Inferior parietal cortex (tissue), 1 donor: ENCODE data around the gene GTSE1.
"Not testable (repeated sequence)": the region's sequence is repeated elsewhere in the genome, so short reads cannot be mapped to it uniquely, and the experiment has no call there.

ENCODE experiments used
- DNase-seq: peaks from one replicate; pipeline ENCODE4 v3.0.0-alpha.2; 2016; ENCODE audit errors: extremely low spot score

GTSE1 gene

DNA sequence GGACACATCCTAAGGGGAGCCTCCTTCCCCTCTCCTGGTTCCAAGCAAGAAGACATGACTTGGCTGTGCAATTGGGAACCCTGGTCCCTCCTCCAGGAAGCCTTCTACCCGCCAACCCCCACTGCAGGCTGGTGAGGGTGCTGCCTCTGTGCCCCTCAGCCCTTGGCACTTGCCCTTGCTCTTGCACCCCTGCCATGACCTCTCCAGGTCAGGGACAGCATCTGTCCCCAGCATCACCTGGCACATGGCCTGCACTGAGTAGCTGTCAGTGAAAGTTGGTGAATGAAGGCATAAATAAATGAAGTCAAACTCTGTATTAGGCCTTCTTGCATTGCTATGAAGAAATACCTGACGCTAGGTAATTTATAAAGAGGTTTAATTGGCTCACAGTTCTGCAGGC lies 1.9 kb upstream of the GTSE1 start:
- DNase-seq = no peak

DNA sequence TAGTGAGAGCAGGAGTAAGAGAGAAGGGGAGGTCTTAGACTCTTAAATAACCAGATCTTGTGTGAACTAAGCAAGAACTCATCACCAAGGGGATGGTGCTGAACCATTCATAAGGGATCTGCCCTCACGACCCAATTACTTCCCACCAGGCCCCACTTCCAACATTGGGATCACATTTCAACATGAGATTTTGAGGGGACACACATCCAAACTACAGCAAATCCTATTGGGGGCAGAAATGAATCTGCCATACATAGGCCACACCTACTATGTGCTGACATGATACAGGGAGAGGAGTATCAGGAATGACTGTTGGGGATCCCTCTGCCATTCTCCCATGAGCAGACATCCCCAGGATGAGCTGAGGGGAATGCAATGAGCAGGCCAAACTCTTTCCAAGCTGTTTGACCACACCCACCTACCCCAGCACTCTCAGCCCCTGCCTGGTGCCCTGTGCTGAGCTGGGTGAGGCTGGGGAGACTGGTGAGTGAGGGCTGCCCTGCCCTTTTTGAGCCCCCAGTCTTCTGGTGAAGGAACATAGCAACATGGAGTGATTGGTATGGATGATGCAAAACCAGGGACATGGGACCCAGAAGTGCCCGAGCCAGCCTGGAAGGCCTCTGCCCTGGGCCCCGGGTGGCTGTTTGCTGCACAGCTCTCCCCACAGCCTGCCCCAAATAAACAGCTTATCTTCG lies 1.2 kb upstream of the GTSE1 start:
- no peak for DNase-seq

GRCh38 chr22:46297151-46297812 lies 612 bp downstream of the GTSE1 start:
- no peak for DNase-seq

DNA sequence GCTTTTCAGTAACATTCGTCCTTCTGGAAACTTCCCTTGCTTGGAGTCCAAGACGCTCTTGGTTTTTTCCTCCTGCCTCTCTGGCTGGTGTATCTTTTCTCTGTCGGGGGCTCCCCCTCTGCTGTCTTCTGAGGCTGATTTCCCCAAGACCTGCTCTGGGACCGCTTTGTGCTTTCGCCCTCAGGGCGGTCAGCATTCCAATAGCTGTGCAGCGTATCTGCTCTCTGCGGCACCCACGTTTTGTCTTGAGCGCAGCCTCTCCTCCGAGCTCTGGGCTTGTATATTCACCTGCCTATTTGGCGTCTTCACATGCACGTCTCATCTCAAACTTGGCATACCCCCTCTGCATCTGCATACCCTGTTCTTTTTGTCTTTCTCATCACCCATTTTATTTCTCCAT lies 2.4 kb downstream of the GTSE1 start:
- DNase-seq = no peak

DNA sequence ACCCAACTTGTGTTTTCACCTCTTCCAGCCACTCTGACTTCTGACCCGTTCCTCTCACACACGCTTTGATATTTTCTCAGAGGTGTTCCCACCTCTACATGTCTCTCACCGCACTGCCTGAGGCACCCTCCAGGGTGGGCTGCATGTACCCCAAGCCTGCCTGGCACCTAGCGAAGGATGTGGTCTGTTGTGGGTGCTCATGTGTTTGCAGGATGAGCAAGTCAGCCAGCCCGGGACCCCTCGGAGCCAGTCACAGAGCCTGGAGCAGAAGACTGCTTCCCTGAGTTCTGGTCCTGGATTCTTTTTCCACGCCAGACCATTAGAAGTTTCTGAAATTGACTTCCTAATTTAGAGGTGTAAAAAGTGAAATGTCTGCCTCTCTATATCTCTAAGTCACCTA lies 3.8 kb downstream of the GTSE1 start:
- no peak for DNase-seq

- DNase-seq = no peak
These were observed 6.8 kb downstream of the GTSE1 start for GRCh38 chr22:46303347-46303965.

- no peak for DNase-seq
These were observed 11.8 kb downstream of the GTSE1 start for GRCh38 chr22:46308283-46308988.

DNA sequence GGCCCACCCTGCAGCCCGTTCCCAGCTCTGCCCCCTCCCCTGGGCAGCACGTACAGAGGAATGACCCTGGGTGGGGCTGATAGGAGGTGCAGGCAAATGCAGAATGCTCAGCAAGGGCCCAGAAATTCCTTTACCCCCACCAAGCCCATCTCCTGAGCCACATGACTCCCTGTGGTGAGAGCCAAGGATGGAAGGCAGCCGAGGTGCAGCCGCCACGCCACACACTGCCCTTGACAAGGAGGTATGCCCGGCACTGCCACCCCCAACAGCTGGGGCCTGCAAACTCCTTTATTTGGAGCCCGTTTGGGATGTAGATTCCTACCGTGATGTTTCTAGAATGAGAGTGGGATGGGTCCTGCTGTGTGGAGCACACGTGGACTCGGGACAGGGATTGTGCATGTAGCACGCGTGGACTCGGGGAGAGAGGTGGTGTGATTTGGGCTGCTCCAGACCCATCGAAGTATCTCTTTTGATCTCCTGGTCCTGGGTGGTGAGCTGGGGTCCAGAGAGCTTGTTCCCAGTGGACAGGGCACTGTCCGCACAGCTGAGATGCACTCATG lies 12.9 kb downstream of the GTSE1 start:
- DNase-seq = no peak

DNA sequence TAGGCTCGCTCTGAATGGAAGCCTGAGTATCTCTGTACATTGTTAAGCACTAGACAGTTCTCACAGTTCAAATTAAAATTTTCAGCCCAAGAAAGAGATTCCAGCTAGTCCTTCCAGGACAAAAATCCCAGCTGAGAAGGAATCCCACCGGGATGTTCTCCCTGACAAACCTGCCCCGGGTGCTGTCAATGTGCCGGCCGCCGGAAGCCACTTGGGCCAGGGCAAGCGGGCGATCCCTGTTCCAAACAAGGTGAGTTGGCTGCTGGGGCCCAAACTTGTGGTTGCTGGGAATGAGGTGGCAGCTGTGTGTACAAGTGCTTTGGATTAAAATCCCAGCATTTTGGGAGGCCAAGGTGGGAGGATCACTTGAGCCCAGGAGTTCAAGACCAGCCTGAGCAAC lies 15.4 kb downstream of the GTSE1 start:
- no peak for DNase-seq

GRCh38 chr22:46312848-46313247 lies 16.2 kb downstream of the GTSE1 start:
- DNase-seq = not testable (repeated sequence)

- DNase-seq = no peak
These were observed 19.3 kb downstream of the GTSE1 start for GRCh38 chr22:46315976-46316375.

- DNase-seq = no peak
These were observed 21.0 kb downstream of the GTSE1 start for GRCh38 chr22:46317646-46318045.

DNA sequence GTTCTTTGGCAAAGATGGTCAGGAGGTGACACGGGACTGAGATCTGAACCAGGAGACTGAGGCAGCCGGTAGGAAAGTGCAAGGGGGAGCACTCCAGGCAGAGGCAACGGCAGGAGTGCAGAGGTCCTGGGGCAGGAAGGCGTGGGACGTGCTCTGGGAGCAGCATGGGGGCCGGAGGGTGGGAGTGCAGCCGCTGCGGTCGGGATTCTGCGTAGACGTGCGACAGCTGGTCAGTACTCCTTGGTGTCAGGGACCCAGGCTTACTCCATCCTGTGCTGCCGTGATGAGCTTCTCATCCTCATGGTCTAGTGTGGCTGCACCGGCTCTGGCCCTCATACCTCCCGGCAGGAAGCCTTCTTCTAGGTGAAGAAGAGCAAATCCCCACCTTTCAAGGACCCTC lies 21.9 kb downstream of the GTSE1 start:
- no peak for DNase-seq

GRCh38 chr22:46319319-46319718 lies 22.6 kb downstream of the GTSE1 start:
- DNase-seq = no peak

DNA sequence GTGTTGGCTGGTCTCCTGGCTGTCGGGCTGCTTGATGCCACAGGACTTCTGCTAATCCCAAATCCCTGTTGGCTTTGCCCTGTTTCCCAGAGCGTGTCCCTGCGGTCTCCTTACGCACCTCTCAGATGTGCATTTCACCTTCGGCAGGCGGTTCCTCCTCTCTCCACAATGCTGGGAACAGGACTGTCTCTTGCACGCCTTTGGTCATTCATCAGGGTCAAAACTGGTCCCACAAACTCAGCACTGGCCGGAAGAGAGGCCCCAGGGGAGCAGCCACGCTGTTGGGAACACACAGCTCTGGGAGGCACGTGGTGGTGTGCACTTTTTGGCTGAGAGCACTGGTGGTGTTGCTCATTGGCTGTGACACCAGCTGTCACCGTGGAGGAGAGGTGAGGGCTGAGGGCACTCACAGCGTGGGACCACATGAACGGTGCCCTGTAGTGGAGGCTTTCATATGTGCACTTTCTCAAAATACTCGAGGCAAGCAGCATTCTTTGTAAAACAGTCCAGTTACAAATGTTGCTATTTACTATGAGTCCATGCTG lies 23.6 kb downstream of the GTSE1 start:
- DNase-seq = no peak

DNA sequence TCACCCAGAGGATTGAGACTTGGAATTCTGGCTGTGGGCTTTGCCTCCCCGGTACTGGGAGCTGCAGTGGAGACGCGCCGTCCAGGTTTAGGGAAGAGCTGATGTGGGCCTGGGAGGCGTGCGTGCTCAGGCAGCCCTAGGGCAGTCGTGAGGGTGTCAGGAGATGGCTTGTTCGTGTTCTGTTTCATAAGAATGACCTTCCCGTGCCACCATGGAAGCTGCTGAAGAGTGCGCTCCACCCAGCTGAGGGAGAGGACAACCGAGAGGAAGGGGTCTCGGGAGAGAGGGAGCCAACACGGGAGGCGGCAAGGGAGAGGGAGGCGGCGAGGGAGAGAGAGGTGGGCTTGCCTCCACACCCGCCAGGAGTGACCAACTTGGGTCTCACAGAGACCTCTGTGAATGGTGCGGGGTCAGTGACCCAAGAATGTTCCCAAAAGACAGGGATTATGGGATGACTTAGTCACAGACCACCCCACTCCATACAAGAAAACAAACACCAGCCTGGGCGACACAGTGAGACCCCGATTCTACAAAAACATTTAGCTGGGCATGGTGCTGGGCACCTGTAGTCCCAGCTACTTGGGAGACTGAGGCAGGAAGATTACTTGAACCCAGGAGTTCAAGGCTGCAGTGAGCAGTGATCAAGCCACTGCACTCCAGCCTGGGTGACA lies 24.2 kb downstream of the GTSE1 start:
- DNase-seq = no peak

GRCh38 chr22:46322711-46323110 lies 26.0 kb downstream of the GTSE1 start:
- DNase-seq = no peak

- no peak for DNase-seq
These were observed 26.5 kb downstream of the GTSE1 start for GRCh38 chr22:46323162-46323561.

- no peak for DNase-seq
These were observed 29.5 kb downstream of the GTSE1 start for GRCh38 chr22:46326066-46326680.

DNA sequence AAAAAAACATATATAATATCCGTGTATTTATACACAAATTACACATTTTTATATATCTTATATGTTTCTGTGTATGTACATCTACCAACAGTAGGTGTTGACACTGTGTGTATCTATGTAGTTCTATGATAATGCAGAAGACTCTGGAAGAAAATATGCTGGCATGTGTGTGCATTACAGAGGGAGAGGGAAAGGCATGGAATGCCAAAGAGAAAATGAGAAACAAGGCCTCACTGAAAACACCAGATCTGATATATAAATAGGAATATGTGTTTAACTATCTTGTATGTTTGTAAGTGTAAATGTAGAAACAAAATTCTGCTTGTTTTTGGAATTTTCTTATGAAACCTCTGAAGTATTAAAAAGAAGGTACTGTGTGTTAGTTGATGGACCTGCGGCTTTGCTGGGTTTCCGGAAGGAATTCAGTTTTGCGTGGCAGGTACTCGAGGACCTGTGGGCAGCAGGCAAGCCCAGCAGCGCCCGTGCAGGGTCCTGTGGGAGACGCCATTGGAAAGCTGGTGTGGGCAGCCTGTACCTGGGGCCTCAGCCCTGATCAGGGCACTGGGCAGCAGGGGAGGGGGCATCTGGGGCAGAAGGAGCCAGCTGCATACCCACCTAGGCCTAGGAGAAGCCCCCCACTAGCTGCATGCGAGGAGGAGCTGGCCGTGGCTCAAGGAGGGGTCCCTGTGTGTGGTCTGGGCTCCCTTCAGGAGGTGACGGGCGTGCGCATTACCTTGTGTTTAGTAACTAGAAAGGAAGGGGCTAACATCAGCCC lies 31.2 kb downstream of the GTSE1 start:
- no peak for DNase-seq
